Measurements from ENCODE around the gene POP5. TPM values are rescaled to one million over a fixed set of nuclear protein-coding genes. Genes with fewer than 3 reads are reported as not detected.
A peak's percentile ranks its signal among the peaks of the same experiment; 100 is the strongest.

Gene POP5
- total RNA-seq, 6 donors from 2014 or later = 15.9 to 42.2 (median 33.9) TPM

DNA sequence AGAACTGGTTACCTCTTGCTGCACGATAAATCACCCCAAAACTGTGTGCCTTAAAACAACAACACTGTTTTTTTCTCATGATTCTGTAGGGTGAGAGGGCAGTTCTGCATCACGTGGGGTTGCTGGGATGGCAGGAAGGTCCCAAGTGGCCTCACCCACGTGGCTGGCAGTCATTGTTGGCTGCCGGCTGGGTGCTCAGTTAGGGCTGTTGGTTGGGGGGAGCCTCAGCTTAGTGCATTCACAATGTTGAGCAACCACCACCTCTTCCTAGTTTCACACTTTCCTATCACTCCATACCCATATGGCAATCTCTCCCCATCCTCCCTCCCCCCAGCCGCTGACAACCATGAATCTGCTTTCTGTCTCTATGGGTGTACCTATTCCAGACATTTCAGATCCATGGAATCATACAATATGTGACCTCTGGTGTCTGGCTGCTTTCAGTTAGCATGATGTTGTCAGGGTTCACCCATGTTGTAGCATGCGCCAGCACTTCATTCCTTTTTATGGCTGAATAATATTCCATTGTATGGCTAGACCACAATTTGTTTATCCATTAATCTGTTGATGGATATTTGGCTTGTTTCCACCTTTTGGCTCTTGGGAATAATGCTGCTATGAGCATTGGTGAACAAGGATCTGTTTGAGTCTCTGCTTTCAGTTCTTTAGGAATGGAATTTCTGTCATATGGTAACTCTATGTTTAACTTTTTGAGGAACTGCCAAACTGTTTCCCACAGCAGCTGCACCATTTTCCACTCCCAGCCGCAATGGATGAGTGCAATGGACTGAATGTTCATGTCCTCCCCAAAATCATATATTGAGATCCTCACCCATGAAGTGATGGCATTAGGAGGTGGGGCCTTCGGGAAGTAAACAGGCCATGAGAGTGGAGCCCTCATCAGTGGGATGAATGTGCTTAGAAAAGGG is 11.2 kb upstream of the POP5 start:
- no peak overlapping the region for H3K27ac ChIP-seq
- TF ChIP-seq POLR2AphosphoS5 (IDR thresholded peaks at IDR 0.05) (no peak), EP300 (IDR thresholded peaks at IDR 0.05) (no peak), POLR2A (IDR thresholded peaks at IDR 0.05) (no peak)
- TF ChIP-seq, protein P1, sequence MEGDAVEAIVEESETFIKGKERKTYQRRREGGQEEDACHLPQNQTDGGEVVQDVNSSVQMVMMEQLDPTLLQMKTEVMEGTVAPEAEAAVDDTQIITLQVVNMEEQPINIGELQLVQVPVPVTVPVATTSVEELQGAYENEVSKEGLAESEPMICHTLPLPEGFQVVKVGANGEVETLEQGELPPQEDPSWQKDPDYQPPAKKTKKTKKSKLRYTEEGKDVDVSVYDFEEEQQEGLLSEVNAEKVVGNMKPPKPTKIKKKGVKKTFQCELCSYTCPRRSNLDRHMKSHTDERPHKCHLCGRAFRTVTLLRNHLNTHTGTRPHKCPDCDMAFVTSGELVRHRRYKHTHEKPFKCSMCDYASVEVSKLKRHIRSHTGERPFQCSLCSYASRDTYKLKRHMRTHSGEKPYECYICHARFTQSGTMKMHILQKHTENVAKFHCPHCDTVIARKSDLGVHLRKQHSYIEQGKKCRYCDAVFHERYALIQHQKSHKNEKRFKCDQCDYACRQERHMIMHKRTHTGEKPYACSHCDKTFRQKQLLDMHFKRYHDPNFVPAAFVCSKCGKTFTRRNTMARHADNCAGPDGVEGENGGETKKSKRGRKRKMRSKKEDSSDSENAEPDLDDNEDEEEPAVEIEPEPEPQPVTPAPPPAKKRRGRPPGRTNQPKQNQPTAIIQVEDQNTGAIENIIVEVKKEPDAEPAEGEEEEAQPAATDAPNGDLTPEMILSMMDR (IDR thresholded peaks at IDR 0.05) = no peak
- no peaks in the 10 kb centered on the region for H3K9me3 ChIP-seq
- no peaks in the 10 kb centered on the region for H3K27me3 ChIP-seq
- no peak for DNase-seq
- H3K36me3 ChIP-seq = no peaks in the 10 kb centered on the region
- 64 to 67% methylated on average over 8 of the region's 8 CpGs for WGBS, 2 donors
- H3K4me1 ChIP-seq = no peaks in the 10 kb centered on the region
- ATAC-seq (ENCODE audit: low FRiP score in 2 of 2) = no peak
- H3K4me3 ChIP-seq = no peak overlapping the region

DNA sequence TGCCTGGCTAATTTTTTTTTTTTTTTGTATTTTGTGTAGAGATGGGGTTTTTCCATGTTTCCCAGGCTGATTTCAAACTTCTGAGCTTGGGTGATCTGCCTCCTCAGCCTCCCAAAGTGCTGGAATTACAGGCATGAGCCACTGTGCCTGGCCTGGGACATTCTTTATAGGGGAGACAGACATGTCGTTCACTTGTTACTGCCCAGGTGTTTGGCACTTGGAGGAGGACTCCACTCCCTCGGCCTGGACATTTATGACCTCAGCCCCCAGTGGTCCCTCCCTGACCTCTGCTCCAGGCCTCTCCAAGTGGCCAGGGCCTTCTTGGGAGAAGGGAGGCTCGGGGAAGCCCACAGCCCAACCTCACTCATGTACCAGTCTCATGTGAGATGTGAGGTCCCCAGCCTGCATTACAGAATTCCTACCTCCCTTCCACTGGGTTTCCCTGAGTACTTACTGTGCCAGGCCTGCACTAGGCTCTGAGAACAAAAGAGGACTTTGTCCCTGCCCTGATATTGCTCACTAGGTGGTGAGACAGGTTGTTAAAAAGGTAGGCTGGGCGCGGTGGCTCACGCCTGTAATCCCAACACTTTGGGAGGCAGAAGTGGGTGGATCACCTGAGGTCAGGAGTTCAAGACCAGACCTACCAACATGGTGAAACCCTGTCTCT is 9.7 kb upstream of the POP5 start:
- Histone ChIP-seq H3K4me1 (no peaks in the 10 kb centered on the region), H3K36me3 (no peaks in the 10 kb centered on the region), H3K27me3 (no peaks in the 10 kb centered on the region), H3K4me3 (no peak overlapping the region), H3K9me3 (no peaks in the 10 kb centered on the region), H3K27ac (no peak overlapping the region)
- DNase-seq (no peak), ATAC-seq (ENCODE audit: low FRiP score in 2 of 2) (no peak)
- whole genome bisulfite sequencing, 2 donors = 80 to 84% methylated on average over 6 of the region's 6 CpGs
- TF ChIP-seq EP300 (IDR thresholded peaks at IDR 0.05) (no peak), POLR2A (IDR thresholded peaks at IDR 0.05) (no peak), POLR2AphosphoS5 (IDR thresholded peaks at IDR 0.05) (no peak)
- TF ChIP-seq, protein P1 (IDR thresholded peaks at IDR 0.05) = no peak

DNA sequence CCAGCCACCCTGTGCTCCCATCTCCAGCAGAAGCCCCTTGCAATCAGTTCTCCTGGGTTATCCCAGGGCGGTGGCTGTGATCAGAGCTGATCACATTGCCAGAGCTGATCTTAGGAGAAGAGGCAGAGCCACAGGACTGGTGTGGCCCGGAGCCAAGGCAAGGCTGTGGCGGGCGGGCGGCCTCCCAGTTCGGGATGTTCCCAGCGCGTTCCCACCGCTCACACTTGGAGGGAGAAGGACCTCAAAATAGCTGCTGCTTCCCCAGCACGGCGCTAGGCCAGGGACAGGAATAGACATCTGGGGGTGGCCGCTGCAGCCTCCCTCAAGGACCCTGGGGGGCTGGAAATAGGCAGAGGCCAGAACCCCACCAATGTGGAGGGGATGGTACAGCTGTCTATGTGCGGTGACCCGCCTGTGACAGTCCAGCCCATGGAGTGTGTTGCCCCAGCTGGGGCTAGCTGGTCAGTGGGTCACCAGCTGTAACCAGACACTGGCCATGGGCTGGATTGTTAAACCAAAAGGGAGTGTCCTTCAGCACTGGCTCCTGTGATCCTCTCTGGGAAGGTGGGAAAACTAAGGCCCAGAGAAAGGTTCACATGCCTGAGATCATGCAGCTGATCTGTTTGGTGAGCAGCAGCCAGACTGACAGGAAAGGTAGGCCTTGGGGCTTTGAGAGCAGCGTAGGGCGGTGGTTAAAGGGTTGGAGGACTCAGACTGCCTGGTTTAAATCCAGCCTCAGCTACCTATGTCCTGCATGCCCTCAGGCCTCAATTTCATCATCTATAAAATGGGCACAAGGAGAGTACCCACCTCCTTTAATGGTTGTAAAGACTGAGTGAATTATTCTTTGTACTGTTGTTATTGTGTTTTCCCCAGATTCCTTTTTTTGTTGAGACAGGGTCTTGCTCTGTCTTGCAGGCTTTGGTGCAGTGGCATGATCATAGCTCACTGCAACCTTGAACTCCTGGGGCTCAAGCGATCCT is 8.0 kb upstream of the POP5 start:
- TF ChIP-seq POLR2AphosphoS5 (IDR thresholded peaks at IDR 0.05) (no peak), EP300 (IDR thresholded peaks at IDR 0.05) (no peak), POLR2A (IDR thresholded peaks at IDR 0.05) (no peak)
- TF ChIP-seq, protein P1 (IDR thresholded peaks at IDR 0.05) = no peak
- peaks cover 4 to 8% (median 7%) of the 10 kb centered on the region in 4 donors for H3K4me1 ChIP-seq
- WGBS, 2 donors = 71 to 88% methylated on average over 6 to 17 of the region's 17 CpGs
- no peaks in the 10 kb centered on the region for H3K9me3 ChIP-seq
- no peak overlapping the region for H3K4me3 ChIP-seq
- H3K36me3 ChIP-seq = no peaks in the 10 kb centered on the region
- no peak overlapping the region for H3K27ac ChIP-seq
- peak in 1 of 2 donors; percentile 81 for DNase-seq
- ATAC-seq (ENCODE audit: low FRiP score in 2 of 2) = no peak
- peaks cover 0 to 4% (median 0%) of the 10 kb centered on the region in 4 donors for H3K27me3 ChIP-seq

DNA sequence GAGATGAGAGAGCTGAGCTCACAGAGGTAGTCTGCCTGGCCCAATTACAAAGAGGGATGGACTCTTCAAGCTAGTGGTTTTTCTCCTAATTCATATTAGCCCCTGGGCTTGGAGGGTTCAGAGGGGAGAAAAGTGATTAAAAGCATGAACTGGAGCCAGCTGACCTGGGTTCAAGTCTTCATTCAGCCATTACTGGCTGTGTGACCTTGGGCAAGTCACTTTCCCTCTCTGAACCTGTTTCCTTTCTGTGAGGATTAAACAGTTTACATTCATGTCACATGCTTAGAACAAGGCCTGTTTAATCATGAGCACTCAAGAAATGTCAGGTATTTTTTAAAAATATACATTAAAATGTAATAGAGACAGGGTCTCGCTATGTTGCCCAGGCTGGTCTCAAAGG is 7.2 kb upstream of the POP5 start:
- WGBS, 2 donors = 100% methylated on average over 1 of the region's 1 CpG
- no peak for ATAC-seq (ENCODE audit: low FRiP score in 2 of 2)
- TF ChIP-seq EP300 (IDR thresholded peaks at IDR 0.05) (no peak), POLR2AphosphoS5 (IDR thresholded peaks at IDR 0.05) (no peak), POLR2A (IDR thresholded peaks at IDR 0.05) (no peak)
- TF ChIP-seq, protein P1 (IDR thresholded peaks at IDR 0.05) = no peak
- Histone ChIP-seq H3K9me3 (no peaks in the 10 kb centered on the region), H3K4me3 (no peak overlapping the region), H3K4me1 (peaks cover 4 to 16% (median 14%) of the 10 kb centered on the region in 4 donors), H3K27me3 (peaks cover 0 to 4% (median 0%) of the 10 kb centered on the region in 4 donors), H3K27ac (no peak overlapping the region), H3K36me3 (no peaks in the 10 kb centered on the region)
- no peak for DNase-seq
